HG03175 (cell line): Measurements from ENCODE around the gene ADAM17.

Experiments used
- ATAC-seq: cut with Tn5 transposase; IDR thresholded peaks from one replicate; pipeline ENCODE4 v1.9.1; 2021; ENCODE audit warnings: mild to moderate bottlenecking, moderate library complexity; ENCODE audit not compliant: unreplicated experiment

The ADAM17 gene

DNA sequence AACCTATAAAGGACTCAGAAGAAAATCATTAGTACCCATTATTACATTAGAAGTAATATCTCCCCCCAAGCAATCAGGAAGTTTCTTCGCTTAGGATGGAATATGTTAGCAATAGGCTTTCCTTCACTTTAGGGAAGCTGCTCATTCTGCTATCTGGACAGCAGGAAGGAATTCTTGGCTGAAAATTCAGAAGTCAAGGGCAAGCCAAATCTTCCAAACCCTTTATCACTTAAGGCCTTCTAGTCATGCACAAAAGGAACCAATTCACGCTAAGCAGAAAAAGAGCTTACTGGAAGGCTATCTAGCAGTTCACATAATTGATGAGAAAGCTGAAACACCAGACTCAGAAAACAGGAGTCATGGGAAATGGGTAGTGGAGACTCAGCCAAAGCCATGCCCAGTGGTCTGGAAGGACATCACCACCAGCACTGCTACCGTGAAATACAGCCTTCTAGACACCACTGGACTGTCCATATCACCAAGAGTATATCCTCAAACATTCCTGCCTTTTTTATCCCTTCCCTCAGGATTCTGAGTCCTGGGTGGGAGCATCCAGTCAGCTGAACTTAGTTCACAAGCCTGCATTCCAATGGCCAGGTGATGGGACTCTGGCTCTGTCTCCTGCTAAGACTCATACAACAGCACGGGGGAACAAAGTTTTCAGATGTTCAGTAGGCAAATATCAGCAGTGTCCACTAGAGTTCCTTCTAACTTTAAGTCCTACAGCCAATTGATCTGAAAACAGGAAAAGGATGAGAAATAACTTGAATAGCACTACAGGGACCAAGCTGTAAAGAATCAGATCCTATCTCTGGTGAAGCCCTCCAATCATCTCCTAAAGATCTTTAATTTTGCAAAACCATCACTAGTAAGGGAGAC, 14.8 kb upstream of the ADAM17 start:
- ATAC-seq = no peak

DNA sequence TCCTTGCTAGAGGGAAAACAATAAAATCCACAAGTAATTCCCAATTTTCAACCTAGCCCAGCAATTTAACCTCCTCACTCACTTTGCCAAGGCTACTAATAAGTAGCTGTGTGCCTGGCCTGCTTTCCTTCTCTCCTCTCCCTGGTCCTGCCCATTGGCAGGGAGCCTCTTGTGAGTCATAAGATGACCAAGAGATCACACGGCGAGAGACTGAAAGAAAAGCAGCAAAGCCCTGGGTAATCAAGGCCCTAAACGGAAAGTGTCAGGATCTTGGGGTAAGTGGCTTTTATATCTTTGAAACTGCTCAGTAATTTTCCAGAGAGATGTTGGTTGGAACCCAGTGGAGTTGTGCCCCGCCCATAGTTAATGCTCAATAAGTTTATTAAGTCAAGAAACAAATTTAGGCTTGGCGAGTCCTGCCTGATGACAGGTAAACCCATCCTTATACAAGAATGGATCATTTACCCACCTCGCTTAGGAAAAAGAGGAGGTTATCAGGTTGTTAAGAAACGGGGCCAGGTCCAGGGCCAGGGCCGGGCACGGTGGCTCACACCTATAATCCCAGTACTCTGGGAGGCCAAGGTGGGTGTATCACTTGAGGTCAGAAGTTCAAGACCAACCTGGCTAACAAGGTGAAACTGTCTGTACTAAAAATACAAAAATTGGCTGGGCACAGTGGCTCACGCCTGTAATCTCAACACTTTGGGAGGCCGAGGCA, 10.0 kb upstream of the ADAM17 start:
- ATAC-seq = no peak

DNA sequence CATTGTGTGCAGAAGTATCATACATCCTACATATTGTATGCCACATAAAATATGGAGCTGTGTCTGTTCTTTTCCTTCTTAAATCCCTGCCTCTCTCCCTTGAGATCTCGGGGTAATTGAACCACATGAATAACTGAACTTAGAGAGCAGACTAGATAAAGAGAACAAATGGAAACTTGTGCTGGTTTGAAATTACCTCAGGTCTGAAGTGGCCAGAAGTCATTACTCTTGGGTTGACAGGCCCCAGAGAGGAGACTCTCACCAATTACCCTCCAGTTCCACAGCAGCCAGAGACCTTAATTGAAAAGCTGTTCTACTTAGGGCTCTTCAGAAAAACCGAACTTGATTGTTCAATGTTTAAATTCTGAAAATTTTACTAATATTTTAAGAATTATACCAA, 5.0 kb upstream of the ADAM17 start:
- ATAC-seq = no peak

DNA sequence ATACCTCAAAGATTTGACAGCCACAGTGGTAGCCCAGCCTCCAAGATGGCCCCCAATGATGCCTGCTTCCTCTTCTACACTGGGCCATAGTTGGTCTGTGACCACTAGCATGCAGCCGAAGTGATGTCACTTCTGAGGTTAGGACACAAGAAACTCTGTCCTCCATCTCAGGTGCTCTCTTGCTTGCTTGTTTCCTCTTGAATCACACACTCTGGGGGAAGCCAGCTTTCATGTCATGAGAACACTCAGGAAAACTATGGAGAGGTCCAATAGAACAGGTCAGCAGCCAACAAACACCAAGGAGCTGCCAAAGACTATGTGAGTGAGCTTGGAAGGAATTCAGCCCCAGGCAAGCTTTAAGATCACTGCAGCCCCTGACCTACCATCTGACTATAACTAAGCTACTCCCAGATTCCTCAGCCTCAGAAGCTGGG, 3.3 kb upstream of the ADAM17 start:
- no peak for ATAC-seq

DNA sequence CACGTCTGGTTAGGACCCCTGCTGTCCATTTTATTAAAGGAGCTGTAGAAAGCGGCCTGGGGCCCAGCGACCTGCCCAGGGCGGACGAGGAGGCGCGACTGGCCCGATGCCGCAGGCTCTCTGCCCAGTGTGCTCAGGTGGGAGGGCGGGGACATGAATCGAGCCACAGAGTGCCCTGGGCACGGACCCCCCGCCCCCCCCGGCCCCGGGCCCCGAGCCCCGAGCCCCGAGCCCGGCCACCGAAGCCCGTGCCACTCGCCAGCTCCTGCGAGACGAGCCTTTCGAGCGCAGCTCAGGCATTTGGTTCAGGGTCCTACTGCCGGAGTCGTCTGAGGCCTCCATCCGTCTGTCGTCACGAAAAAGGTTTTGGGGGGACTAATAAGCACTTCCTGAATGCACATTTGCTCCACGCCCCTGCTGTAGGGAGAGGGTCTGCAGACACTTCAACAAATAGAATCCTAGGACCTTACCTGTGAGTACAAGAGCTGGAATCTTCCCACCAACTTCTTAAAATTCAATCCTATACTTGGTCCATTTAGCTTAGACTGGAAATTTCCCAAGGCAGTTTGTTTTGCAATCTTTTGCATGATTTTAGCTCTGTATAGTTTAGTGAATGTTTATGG, 602 bp upstream of the ADAM17 start:
- ATAC-seq = peak; percentile 32

DNA sequence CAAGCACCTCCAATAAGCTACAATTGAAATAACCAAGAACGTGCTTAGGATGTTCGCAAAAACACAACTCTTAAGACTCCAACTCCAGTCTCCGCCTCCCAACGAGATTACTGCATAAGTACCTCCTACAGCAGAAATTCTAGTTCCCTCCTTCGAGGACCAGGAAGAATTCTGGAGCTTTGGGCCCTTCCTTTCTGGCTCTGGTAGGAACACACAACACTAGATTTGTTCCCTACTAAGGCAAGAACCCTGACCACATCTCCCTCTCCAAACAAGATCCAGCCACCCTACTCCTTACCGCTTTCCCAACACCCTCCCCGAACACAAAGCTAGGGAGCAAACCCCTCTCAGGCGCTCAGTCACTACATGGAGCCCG, 721 bp downstream of the ADAM17 start:
- ATAC-seq = no peak

DNA sequence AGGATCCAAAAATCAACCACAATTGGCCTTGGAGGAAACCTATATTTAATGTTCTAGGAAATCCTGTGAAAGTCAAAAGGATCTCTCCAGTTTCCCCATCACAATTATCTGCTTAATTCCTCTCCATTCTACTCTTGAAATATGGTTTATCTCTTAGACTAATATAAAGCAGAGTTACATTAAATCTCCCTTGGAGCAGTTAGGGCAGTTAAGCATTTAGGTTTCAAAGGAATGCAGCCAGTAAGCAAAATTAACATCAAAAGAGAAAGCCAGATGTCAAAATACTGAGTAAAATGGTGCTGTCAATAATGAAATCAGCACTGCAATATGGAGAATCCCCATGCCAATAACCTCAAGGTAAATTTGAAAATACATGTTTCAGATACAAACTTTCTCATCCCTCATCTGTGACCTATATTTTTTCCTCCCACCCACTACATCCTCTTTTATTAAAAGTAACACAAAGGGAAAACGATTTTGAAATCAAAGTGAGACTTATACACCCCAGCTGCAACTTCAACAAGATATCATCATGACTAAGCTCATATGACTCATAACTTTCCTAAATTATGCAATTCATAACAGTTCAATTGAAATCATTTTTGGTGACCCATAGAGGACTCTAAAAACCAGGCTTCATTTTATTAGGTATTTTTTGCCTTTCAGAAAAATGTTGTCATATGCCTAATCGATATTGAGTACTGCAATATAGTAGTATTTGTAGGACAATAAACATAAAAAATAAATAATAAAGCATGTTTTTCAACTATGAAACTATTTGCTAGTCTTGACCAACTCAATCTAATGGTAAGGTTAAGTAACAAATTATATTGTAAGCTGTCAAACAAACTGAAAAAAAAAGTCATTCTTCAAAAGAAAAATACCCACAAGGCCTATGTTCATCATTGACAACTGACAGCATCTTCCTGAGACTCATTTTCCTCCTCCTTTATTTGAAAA, 3.1 kb downstream of the ADAM17 start:
- ATAC-seq = no peak

DNA sequence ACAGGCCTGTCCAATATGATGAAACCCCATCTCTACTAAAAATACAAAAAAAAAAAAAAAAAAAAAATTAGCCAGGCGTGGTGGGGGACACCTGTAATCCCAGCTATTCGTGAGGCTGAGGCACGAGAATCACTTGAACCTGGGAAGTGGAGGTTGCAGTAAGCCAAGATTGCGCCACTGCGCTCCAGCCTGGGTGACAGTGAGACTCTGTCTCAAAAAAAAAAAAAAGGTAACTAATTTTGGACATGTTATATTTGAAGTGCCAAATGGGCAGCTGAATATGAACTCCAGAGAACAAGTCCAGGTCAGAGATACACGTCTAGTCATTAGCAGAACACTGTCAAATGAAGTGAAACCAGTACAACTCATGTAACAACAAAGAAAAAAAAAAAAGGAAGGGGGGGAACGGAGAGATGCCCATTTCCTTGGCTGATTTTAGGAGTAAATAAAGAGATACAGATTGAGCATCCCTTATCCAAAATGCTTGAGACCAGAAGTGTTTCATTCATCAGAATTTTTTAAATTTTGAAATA, 4.7 kb downstream of the ADAM17 start:
- peak; percentile 25 for ATAC-seq

DNA sequence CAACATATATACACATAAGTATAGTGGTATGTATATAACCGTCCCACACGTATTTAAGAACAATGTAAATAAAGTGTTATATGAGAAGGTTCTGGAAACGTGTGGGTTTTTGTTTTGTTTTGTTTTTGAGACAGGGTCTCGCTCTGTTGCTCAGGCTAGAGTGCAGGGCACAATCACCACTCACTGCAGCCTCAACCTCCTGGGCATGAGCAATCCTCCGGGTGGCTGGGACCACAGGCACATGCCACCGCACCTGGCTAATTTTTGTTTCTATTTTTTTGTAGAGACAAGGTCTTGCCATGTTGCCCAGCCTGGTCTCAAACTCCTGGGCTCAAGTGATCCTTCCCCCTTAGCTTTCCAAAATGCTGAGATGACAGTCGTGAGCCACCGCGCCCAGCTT, 6.2 kb downstream of the ADAM17 start:
- ATAC-seq = no peak

DNA sequence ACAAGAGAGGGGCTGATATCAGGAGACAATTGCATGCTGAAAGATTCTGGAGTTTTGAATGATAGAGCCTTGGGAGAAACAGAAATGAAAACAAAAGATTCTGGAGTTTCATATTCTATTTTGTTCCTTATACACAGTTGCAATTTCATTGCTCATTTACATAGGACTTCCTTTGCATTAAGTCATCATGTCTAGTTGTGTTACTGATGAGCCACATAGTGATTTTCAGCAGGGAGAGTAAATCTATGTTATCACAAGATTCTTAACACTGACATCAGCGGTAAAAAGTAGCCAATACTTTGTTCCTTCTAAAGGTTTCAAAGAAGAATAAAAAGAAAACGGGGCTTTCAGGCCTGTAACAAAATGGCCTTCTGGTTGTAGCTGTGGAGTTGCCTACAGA, 7.1 kb downstream of the ADAM17 start:
- ATAC-seq = peak; percentile 48

DNA sequence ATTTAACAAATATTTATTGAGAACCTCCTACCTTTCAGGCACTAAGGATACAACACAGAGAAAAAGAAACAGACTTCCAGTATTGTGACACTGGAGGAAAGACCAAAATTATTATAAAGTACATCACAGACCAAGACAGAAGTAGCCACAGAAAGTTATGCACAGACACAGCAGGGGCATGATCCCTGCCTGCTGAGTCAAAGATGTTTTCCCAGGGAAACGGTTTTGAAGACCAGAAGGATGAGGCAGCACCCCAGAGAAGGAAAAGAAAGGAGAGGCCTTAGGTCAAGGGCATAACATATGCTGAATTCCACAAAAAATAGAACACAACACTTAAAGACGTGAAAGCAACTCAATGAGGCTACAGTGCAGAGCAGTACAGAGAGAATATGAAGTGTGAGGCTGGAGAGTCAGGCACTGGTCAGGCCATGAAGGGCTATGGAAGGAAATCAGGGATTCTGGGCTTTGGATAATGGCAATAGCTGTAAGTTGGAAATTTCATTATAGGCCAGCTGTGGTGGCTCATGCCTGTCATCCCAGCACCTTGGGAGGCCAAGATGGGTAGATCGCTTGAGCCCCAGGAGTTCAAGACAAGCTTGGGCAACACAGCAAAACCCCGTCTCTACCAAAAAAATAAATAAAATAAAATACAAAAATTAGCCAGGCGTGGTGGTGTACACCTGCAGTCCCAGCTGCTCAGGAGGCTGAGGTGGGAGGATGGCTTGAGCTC, 8.2 kb downstream of the ADAM17 start:
- no peak for ATAC-seq

DNA sequence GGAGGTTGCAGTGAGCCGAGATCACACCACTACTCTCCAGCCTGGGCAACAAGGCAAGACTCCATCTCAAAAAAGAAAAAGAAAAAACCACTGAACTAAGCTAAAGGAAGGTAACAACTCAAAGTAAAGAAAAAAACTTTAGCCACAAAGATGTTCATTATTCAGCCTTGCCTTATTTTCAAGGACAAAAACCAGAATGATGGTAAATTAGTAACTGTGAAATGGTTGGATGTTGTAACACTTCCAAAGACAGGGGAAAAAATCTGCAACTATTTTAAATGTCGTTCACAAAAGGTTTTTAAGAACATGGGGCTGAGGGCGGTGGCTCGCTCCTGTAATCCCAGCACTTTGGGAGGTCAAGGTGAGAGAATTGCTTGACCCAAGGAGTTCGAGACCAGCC, 10.1 kb downstream of the ADAM17 start:
- ATAC-seq = no peak

DNA sequence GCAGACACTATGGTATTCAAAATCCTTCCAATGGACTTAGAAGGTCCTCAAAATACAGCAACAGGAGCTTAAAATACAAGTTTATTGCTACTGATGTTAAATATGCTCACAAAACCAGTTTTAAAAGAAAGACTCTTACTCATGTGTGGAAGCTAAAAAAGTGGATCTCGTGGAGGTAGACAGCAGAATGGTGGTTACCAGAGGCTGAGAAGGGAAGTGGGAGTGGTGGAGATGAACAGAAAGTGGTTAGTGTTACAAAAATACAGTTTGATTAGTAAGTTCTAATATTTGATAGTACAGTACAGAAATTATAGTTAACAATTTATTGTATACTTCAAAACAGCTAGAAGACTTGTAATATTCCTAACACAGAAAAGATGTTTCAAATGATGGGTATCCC, 12.1 kb downstream of the ADAM17 start:
- no peak for ATAC-seq

DNA sequence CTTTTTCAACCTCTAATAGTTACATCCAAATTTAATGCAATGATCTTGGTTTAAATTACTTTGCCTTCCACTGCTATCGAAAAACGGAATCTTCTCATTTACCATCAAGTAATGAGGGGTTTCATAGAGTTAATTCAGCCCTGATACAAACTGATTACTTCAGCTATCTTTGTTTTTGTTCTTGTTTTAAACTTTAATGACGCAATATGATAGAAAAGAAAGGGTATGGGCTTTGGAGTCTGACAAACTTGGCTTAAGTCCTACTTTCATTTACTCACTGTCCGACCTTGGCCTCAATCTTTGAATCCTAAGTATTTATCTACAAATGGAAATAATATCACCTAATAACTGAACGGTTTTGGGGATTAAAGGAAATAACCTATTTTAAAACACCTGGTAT, 16.1 kb downstream of the ADAM17 start:
- ATAC-seq = no peak

DNA sequence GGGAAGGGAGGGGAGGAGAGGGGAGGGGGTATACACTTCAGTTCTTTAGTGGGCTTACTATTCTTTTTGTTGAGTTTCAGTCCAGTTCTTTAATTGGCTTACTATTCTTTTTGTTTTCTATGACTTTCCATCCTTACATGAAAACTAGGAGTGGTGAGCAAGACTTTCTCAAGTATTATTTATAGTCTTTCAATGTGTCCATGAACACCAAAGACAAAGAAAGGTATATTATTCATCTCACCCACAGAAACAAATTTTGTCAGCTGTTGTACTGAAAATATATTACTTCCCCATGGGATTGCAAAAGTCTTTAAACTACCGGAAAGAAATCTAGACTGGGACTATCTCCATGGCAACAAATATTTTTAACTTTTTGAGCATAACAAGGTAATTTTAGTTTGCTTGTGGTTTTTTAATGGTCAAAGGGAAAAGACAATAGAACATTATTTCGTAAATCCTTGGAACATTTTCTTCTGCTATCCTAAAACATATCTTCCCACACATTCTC, 17.6 kb downstream of the ADAM17 start:
- no peak for ATAC-seq

DNA sequence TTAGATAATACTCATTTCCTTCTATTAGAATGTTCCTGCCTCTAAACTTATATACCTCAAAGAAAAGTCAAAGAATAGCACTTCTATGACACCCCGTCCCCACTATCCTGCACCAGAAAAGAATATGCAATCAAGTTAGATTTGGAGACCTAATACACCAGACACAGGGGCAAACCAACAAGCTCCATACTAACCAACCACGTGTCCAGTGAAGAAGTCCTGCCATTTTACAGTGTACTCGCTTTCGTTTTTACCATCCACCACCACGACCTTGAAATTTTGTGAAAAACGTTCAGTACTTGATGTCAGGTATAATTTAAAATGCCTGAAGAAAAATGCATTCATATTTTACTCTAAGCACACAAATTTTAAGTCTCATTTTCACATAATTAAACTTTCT, 19.1 kb downstream of the ADAM17 start:
- no peak for ATAC-seq

DNA sequence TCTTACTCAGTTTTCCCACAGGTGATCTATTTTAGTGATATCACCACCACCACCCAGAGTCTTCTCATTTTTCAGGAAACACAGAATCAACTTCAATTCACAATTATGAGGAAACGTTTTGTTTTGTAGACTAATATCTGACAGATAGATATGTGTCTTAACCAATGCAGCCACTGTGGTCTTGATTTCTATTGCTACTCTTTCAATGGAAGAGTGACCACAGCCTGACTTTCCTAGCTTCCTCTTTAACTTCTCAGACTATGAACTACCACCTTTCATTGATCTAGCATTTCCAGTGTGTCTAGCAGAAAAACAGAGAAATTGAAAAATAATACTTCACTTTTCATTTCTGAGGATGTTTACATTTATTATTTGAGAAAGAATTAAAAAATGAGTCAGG, 20.5 kb downstream of the ADAM17 start:
- no peak for ATAC-seq

DNA sequence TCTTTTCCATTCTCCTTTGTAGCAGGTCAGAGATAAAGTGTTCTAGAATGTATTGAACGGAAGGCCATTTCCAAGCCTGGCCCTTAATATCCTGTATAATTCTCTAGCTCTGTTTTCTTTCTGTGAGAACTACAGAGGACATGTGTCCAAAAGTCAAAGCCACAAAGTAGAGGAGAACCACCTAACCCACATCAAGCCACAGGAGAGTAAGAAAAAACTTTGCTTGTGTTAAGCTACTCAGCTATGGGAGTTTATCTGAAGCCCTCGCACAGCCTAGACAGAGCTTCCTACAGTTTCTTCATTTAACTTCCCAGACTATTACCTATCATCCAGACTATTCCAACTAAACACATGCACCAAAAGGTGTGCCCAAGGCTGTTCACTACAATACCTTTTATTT, 22.0 kb downstream of the ADAM17 start:
- no peak for ATAC-seq

DNA sequence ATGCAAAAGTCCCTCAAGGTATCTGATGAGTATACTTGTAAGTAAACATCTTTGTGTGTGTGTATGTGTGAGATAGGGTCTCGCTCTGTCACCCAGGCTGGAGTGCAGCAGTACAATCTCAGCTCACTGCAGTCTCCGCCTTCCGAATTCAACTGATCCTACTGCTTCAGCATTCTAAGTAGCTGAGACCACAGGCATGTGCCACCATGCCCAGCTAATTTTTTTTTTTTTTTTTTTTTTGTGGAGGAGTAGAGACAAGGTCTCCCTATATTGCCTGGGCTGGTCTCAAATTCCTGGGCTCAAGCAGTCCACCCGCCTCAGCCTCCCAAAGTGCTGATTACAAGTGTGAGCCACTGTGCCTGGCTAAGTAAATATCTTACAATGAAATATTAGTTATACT, 23.2 kb downstream of the ADAM17 start:
- no peak for ATAC-seq
